Measurements from ENCODE around the gene MON2.
"Not testable (repeated sequence)": the region's sequence is repeated elsewhere in the genome, so short reads cannot be mapped to it uniquely, and the experiment has no call there.

MON2 gene

DNA sequence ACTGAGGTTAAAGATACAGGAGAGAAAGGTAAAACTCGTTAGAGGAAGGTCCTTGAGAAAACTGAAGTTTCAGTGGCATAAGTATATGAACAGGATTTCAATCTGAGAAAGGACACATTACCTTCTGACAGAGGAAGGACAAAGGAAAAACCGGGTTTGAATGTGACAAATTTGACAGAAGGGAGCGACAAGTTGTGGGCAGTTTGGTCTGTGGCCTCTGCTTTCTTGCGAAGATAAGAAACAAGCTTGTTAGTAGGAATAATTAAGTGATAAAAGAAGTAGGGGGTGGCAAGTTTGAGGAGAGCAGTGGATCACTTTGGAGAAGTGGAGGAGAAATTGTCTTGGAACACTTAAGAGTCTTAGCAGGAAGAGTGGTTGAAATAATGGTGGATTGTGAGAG, 5.1 kb downstream of the MON2 start:
- DNase-seq (ENCODE audit: low spot score), result no peak

DNA sequence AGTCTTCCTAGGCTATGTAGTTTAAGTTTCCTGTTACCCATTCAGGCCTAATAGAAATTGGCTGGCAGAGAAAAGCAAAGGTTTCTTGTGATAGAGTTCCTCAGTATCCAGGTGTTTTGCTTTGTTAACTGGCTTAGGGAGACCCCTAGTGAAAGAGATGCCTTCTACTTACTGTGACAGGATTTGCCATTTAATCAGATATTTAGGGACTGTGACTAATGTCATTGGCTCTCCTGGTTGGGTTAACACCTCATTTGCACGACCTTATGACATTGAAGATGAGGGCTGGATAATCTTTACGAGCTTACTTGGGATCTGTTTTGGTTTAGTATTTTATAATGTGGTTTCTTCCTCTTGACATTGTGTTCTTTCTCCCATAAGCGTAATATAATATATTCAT, 5.8 kb downstream of the MON2 start:
- DNase-seq (ENCODE audit: low spot score), result no peak

- DNase-seq (ENCODE audit: low spot score), result no peak
Observed at GRCh38 chr12:62481843-62482540, 15.4 kb downstream of the MON2 start.

DNA sequence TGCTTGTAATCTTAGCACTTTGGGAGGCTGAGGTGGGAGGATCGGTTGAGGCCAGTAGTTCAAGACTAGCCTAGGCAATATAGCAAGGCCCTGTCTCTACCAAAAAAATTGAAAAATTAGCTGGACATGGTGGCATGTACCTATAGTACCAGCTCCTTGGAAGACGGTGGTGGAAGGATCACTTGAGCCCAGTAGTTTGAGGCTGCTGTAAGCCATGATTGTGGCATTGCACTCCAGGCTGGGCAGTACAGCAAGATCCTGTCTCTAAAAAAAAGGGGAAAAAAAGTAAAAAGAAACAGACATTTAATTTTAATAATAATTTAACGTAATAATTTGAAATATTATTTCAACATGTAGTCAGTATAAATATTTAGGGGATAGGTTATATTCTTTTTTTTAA, 16.1 kb downstream of the MON2 start:
- DNase-seq (ENCODE audit: low spot score), result no peak

DNA sequence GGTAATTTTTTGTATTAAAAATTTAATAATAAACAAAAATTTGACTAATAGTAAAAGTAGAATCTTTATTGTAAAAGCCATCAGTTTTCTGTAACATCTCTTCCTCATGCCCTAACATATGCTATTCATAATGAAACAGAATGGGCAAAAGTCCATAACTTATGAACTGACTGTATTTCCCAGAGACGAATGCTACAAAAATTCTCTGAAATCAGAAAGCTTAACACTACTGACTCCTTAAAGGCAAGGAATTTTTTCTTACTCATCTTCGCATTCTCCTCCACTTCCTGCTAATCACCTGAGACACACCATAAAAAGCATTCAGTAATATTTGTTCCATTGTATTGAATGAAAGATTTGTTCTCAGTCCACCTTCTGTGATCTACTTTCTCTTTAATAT, 17.6 kb downstream of the MON2 start:
- no peak for DNase-seq (ENCODE audit: low spot score)

- DNase-seq (ENCODE audit: low spot score), result no peak
Observed at GRCh38 chr12:62505786-62506185, 39.2 kb downstream of the MON2 start.

- no peak for DNase-seq (ENCODE audit: low spot score)
Observed at GRCh38 chr12:62512901-62513300, 46.3 kb downstream of the MON2 start.

DNA sequence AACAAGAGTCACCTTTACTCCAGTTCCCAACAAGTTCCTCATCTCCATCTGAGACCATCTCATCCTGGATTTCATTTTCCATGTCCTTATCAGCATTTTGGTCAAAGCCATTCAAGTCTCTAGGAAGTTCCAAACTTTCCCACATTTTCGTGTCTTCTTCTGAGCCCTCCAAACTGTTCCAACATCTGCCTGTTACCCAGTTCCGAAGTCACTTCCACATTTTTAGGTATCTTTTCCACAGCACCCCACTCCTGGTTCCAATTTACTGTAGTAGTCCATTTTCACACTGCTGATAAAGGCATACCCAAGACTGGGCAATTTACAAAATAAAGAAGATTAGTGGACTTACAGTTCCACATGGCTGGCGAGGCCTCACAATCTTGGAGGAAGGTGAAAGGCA, 47.5 kb downstream of the MON2 start:
- not testable (repeated sequence) for DNase-seq (ENCODE audit: low spot score)

DNA sequence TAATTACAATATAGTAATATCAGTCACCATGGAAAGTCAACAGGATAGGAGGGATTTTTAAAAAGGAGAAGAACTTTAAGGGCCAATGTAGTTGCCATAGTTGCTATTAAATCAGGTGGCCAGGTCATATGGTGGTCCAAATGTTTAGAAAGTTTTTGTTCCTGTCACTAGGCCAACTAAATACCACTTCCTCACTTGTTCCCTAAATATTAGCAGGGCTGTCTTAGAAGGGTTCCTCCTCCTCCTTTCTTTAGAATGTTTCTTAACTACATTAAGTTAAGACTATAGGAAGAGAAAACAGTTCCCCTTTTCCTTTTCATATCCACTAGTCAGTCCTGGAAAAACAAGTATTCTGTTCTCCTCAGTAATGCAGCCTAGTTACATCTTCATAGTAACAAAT, 50.3 kb downstream of the MON2 start:
- DNase-seq (ENCODE audit: low spot score), result no peak

DNA sequence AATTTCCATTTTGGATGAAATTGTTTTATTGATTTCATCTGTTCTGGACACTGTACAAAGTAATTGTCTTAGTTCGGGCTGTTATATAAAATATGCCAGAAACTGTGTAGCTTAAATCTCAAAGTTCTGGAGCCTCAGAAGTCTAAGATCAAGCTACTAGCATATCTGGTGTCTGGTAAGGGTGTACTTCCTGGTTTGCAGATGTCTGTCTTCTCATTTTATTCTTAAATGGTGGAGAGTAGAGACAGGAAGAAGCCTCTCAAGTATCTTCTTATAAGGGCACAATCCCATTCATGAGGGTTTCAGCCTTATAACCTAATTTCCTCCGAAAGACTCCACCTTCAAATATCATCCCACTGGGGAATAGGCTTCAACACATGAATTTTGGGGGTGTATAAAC, 51.3 kb downstream of the MON2 start:
- no peak for DNase-seq (ENCODE audit: low spot score)

GRCh38 chr12:62519043-62519442, 52.4 kb downstream of the MON2 start:
- DNase-seq (ENCODE audit: low spot score), result no peak

DNA sequence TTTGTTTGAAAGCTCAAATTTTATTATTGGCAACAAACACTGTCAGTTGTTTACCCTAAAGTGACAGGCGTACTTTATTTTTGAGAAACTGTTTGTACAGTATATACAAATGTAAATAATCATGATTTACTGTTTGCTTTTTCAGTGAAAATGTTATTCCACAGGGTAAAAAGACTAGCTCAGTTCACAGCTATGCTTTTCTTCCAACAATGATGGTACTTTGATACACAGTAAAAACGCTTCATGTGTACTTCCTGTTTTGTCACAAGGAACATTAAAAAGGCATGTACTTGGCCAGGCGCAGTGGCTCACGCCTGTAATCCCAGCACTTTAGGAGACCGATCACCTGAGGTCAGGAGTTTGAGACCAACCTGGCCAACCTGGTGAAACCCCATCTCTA, 53.7 kb downstream of the MON2 start:
- no peak for DNase-seq (ENCODE audit: low spot score)

- DNase-seq (ENCODE audit: low spot score), result no peak
Observed at GRCh38 chr12:62522984-62523383, 56.4 kb downstream of the MON2 start.

DNA sequence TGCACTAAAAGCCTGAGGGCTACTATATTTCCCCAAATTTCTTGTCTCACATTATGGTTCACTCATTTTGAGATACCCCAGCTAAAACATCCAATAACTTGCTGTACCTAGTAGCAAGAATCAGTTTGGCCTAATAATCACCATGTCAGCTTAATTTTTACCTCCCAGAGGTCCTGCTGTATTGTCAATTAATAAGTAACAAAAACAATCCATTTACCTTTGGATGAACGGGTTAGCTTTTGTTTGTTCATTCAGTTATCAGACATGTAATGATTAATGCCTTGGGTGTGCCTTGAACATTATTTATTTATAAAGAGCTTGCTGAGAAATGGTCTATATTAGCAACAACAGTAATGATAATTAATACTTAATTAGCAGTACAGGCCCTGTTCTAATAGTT, 57.0 kb downstream of the MON2 start:
- no peak for DNase-seq (ENCODE audit: low spot score)

GRCh38 chr12:62525271-62525670, 58.6 kb downstream of the MON2 start:
- DNase-seq (ENCODE audit: low spot score), result no peak

DNA sequence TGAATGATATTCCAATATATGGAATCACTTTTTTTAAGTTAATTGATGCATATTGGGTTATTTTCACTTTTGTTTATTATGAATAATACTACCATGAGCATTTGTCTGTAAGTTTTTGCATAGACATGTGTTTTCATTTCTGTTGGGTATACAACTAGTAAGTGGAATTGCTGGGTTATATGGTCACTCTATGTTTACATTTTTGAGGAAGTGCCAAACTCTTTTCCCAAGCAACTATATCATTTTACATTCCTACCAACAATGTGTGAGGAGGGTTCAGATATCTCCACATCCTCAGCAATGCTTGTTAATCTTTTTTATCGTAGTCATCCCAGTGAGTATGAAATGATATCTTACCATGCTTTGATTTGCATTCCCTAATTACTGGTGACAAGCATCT, 64.0 kb downstream of the MON2 start:
- no peak for DNase-seq (ENCODE audit: low spot score)

DNA sequence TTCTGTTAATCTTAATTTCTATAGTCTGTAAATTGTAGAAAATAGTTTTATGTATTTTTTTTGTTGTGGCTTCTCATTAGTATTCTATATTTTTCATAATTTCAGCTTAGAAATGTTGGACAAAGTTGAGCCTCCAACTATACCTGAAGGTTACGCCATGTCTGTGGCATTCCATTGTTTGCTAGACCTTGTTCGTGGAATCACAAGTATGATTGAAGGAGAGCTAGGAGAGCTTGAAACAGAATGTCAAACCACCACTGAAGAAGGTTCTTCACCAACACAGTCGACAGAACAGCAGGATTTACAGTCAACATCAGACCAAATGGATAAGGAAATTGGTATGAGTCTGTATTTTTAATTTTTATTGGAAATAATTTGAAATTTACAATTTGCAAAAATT, 65.7 kb downstream of the MON2 start:
- no peak for DNase-seq (ENCODE audit: low spot score)

DNA sequence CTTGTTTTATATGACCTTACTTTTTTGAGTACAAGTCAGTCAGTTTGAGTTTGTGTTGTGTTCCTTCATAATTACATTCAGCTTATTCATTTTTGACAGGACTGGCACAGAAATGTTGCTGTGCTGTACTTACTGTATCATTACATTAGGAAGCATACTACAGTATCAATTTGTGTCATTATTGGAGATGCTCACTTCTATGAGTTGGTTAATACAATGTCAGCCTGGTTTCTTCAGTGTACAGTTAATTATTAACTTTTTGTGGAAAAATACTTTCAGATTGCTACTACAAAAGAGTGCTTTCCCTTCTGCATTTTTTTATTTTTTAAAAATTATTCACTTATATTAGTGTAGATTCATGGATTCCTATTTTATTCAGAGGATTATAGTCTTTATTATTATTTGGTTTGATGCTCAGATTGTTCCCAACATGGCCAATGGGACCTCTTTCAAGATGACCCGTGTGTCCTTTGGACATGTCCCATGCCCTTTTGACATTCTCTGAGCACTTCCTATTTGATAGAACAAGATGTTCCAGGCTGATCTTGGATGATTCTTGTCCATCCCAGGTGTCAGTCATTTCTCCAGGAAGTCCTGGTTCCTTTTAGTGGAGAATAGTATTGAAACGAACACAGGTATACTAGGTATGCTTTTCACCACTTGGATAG, 66.6 kb downstream of the MON2 start:
- no peak for DNase-seq (ENCODE audit: low spot score)

DNA sequence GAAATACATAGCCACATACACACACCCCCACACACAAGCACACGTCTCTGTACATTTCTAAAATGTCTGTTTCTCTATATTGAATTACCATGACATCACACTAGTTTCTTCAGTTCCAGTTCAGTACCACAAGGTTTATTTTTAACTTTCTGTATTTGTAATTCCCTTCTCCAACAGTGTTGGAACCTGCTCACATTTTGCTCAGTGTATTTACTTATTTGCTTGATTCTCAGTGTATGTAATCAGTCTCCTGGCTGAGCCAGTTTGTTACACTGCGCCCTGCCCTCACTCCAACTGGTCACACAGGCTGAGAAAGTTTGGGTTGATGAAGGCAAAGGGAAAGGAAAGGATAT, 67.1 kb downstream of the MON2 start:
- no peak for DNase-seq (ENCODE audit: low spot score)

DNA sequence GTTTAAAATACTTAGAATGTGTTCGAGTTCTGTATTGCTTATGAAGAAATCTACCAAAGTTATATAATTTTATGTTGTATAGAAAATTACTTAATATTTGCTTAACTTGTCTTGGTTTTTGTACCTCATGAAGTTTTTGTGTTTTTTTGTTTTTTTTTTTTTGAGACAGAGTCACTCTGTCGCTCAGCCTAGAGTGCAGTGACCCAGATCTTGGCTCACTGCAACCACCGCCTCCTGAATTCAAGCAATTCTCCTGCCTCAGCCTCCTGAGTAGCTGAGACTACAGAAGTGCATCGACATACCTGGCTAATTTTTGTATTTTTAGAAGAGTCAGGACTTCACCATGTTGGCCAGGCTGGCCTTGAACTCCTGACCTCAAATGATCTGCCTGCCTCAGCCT, 69.9 kb downstream of the MON2 start:
- DNase-seq (ENCODE audit: low spot score), result no peak

GRCh38 chr12:62537551-62537950, 70.9 kb downstream of the MON2 start:
- peak; percentile 25 for DNase-seq (ENCODE audit: low spot score)

DNA sequence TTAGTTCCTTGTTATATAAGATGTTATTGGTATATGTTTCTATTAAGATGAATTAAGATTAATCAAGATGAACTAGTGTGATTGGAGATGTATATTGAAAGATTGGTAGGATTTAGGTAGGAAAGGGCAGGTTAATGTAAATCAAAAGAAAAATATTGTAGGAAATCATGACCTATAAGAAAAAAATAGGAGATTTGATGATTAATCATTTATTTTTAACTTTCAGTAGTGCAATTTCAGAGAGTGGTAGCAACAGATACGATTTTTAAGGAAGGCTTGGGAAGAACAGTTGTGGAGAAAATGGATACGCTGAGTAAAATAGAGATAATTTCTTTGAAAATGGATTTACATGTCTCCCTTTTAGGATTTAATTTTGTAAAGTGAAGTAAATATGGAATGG, 73.7 kb downstream of the MON2 start:
- DNase-seq (ENCODE audit: low spot score), result no peak

DNA sequence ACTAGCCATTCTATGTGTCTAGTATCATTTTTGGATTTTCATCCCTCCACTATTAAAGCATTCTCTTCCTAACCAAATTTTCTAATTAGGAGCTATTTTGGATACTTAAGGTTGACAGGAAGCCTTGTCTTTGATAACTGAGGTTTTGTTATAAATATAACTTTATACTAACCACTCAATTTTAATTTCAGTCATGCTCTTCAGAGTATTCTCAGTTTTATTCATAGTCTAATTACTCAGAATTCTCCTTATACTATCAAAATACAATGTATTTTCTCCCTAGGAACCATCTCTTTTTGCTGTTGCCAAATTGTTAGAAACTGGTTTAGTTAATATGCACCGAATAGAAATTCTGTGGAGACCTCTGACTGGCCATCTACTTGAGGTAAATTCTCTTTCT, 76.2 kb downstream of the MON2 start:
- no peak for DNase-seq (ENCODE audit: low spot score)

DNA sequence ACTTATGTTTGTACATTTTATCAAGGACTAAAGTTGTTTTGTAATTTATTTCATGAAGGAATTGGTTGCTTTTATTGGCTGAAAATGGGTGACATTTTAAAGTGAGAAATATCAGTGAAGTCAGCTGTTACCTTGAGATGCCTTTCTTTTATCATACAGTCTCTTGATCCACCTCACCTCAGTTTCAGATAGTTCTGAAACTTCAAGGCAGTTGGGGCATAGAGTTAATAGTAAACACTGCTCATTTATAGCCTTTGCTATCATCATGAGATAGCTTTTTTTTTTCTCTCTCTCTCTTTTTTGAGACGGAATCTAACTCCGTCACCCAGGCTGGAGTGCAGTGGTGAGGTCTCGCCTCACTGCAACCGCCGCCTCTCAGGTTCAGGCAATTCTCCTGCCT, 76.7 kb downstream of the MON2 start:
- no peak for DNase-seq (ENCODE audit: low spot score)

All from hematopoietic multipotent progenitor cell treated with erythropoietin and hydrocortisone succinate and interleukin-3 and kit ligand, for 17 days (in vitro differentiated cells).